A549 (cell line): ENCODE data around the gene UNC5CL.

Source experiments
- CTCF ChIP-seq: fragments of >200 bp; sonication (Bioruptor Twin); formaldehyde crosslinking; IDR thresholded peaks from 3 replicates; pipeline ENCODE4 v1.5.1; 2016
- MAX ChIP-seq: IDR thresholded peaks from 2 replicates; pipeline ENCODE4 v1.6.1; 2012

GRCh38 chr6:41002168-41002567, 36.9 kb downstream of the UNC5CL start:
- TF ChIP-seq MAX, result no peak
- no peak for TF ChIP-seq CTCF
